ENCODE data around the gene C6orf132.

- no peak for TF ChIP-seq CTCF (IDR thresholded peaks at IDR 0.05)
- no peak for TF ChIP-seq POLR2AphosphoS5 (IDR thresholded peaks at IDR 0.05)
- TF ChIP-seq POLR2A (IDR thresholded peaks at IDR 0.05), result no peak
- TF ChIP-seq EP300 (IDR thresholded peaks at IDR 0.05; ENCODE audit: low read depth), result no peak
Observed at GRCh38 chr6:42123379-42124103, 18.9 kb downstream of the C6orf132 start.
